Lower leg skin (tissue), 4 donors: Measurements from ENCODE around the gene AP1B1. TPM values are rescaled to one million over a fixed set of nuclear protein-coding genes. Genes with fewer than 3 reads are reported as not detected.
A peak's percentile ranks its signal among the peaks of the same experiment; 100 is the strongest.

Experiments
- DNase-seq, 2 donors: peaks; one replicate each; pipeline ENCODE4 v3.0.0-alpha.2; 2019; ENCODE audit warnings: low spot score in 2 of 2
- H3K4me3 ChIP-seq: fragments of 200-600 bp; sonication (generic); 2 replicates; pipeline ENCODE4 v1.5.1; 2017; ENCODE audit warnings: mild to moderate bottlenecking, low read depth; ENCODE audit not compliant: poor library complexity, severe bottlenecking
- CTCF ChIP-seq, 3 donors: fragments of 450-650 bp; IDR thresholded peaks; one replicate each; pipeline ENCODE4 v1.5.1; 2016; ENCODE audit warnings: antibody characterized with exemption in 3 of 3, mild to moderate bottlenecking in 3 of 3, moderate library complexity in 2 of 3
- POLR2A ChIP-seq, 2 donors: fragments of 450-650 bp; IDR thresholded peaks; one replicate each; pipeline ENCODE4 v1.6.1; 2016 to 2017; ENCODE audit warnings: antibody characterized with exemption in 2 of 2, mild to moderate bottlenecking in 1 of 2, moderate library complexity in 1 of 2
- WGBS, 2 donors: methylation state at CpG; one replicate each; pipeline ENCODE4 v1.1.5; 2018; 5-methylcytosine and 5-hydroxymethylcytosine counted together
- intact Hi-C: fragments of 100-400 bp; cut with DNase I; formaldehyde crosslinking; loops from one replicate; pipeline ENCODE4 v1.15.0; 2023; ENCODE audit warnings: low total_unique reads
- total RNA-seq, 4 donors: library from RNA; depleted of rRNA; stranded (reverse); fragments of >200 nt; gene quantifications; one replicate each; pipeline ENCODE4 v1.1.0, GENCODE V29; 2016

The AP1B1 gene
- total RNA-seq, 4 donors from 2014 or later = 65.4 to 95.5 (median 79.0) TPM

DNA sequence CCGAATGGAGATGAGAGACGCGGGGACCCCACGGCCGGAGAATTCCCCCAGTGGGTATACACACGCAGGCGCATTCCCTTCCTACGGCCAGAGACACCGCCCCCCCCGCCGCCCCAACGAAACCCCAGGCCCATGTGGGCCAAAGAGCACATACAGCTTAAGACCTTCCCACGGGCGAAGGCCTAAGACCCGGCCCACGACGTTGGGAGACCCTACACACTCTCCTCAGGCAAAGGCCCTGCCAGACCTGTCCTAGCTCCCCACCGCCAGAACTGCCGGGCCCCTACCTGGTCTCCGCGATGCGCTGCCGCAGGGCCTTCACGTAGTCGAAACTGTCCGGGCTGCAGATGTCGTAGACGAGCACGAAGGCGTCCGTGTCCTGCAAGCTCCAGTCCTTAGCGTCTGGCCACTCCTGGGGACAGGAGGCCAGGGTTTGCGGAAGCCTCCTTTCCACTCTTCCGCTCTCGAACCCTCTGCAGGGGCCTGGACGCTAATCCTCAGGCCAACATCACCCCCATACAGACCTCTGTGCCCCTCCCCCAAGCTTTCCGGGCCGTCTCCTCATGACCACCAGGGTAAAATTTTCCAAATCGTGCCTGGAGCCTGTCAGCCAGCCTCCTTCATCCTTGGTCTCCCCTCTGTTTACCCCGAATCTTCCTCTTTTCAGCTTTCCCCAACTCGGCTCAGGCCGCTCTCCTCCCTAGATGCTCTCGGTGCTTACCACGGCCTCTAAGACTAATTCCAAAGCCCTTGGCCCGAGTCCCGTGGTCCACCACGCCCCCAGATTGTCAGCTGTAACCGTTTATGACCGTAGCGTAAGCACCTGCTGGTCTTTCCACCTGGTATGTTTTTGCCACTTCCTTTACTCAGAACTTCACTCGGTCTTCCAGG lies 74.5 kb downstream of the AP1B1 start:
- TF ChIP-seq POLR2A (IDR thresholded peaks at IDR 0.05) = no peak
- no peak for TF ChIP-seq CTCF (IDR thresholded peaks at IDR 0.05)
- no peak for DNase-seq
- WGBS, 2 donors = 19 to 20% methylated on average over 33 to 34 of the region's 51 CpGs
- intact Hi-C loops = no loop called here
- H3K4me3 ChIP-seq = no peak overlapping the region

DNA sequence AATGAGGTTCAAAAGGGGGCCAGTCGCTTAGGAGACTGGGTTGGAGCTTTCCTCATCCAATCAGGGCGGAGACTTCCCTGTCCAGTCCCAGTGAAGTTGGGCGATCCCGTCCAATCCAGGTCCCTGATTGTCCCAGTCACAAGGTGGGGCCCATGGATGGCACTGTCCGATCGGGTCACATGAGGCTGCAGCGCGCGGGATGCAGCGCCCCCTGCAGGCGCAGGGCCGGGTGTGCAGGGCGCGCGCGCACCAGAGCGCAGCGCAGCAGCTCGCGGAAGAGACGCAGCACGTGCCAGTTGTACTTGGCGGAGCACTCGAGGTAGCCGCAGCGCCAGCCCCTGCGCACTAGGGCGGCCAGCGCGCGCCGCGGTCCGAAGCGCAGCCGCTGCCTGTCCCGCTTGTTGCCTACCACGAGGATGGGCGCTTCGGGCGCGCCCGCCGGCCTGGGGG lies 75.2 kb downstream of the AP1B1 start:
- WGBS, 2 donors = 16 to 21% methylated on average over 5 to 42 of the region's 44 CpGs
- no peak for DNase-seq
- TF ChIP-seq POLR2A (IDR thresholded peaks at IDR 0.05) = no peak
- TF ChIP-seq CTCF (IDR thresholded peaks at IDR 0.05) = no peak
- H3K4me3 ChIP-seq = no peak overlapping the region
- intact Hi-C loops = no loop called here

DNA sequence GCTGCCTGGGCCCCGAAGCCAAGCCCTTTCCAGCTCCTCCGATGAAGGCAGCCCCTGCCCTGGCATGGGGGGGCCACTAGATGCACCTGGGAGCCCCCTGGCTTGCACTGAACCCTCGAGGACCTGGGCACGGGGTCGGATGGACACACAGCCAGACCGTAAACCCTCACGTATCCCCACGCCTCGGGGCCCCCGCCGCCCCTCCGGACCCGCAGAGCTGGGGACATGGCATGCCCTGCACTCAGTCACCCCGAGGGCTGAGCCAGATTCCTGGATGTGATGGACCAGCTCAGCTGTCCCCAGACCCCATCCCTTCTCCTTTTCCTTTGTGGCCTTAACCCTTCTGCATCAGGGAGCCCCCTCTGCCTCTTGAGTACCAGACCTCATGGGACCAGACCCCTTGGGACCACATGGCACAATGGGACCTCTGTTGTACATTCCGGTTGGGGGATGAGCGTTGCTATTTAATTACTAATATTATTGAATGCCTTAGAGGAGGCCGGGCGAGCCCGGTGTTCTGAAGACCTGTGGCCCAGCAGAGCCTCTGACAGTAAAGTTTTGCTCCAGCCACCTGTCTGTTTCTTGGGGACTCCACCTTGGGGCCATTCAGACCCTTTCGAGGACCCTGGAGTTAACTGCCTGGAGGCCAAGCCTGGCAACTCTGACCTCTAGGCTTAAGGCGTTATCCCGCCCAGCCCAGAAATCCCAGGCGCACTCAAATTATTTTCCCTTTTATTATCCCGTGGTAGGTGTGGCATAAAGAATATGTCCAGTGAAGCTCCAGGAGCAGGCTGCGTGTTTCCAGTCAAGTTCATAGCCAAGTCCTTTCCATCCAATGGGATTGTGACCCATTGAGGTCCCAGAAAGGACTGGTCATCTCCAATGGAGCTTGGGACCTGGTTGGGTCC lies 75.9 kb downstream of the AP1B1 start:
- intact Hi-C loops = no loop called here

DNA sequence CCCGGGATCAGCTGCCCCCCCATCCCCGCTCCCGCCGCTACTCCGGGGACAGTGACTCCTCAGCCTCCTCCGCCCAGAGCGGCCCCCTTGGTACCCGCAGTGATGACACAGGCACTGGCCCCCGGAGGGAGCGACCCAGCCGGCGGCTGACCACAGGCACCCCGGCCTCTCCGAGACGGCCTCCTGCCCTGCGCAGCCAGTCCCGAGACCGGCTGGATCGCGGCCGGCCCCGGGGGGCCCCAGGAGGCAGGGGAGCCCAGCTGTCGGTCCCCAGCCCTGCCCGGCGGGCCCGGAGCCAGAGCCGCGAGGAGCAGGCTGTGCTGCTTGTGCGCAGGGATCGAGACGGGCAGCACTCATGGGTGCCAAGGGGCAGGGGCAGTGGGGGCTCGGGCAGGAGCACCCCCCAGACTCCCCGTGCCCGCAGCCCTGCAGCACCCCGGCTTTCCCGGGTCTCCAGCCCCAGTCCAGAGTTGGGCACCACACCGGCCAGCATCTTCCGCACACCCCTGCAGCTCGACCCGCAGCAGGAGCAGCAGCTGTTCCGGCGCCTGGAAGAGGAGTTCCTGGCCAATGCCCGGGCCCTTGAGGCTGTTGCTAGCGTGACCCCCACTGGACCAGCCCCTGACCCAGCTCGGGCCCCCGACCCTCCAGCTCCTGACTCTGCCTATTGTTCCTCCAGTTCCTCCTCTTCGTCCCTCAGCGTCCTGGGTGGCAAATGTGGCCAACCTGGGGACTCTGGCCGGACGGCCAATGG lies 76.7 kb downstream of the AP1B1 start:
- H3K4me3 ChIP-seq = no peak overlapping the region
- TF ChIP-seq CTCF (IDR thresholded peaks at IDR 0.05) = no peak
- TF ChIP-seq POLR2A (IDR thresholded peaks at IDR 0.05) = no peak
- DNase-seq = peak in 1 of 2 donors; percentile 92
- WGBS, 2 donors = 37 to 45% methylated on average over 15 to 20 of the region's 50 CpGs
- intact Hi-C loops = no loop called here

More for the DNA sequence above, 75.9 kb downstream of the AP1B1 start:
- no peak overlapping the region for H3K4me3 ChIP-seq
- TF ChIP-seq CTCF (IDR thresholded peaks at IDR 0.05) = no peak
- TF ChIP-seq POLR2A (IDR thresholded peaks at IDR 0.05) = no peak
- DNase-seq = peak in 1 of 2 donors; percentile 83
- WGBS, 2 donors = 80 to 86% methylated on average over 25 of the region's 25 CpGs

DNA sequence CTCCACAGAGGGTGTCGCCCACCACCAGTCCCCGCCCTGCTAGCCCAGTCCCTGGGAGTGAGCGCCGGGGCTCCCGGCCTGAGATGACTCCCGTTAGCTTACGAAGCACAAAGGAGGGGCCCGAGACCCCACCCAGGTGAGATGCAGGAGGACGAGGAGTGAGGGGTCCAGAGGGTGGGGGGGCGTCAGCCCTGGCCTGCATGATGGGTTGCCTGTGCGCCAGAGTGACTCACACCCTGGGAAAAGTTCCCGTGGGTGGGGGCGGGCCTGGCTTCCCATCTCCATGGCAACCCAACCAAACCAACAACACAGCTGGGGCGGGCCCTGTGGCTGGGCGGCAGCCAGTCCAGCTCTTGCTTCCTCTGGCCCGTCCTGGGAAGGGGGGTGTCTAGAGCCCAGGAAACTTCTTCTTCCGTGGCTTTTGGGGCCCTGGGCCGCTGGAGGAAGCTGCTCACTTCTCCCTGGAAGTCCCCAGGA lies 77.5 kb downstream of the AP1B1 start:
- WGBS, 2 donors = 0 to 7% methylated on average over 7 to 14 of the region's 18 CpGs
- no peak overlapping the region for H3K4me3 ChIP-seq
- TF ChIP-seq CTCF (IDR thresholded peaks at IDR 0.05) (no peak), POLR2A (IDR thresholded peaks at IDR 0.05) (no peak)
- peak; percentile 96 to 100 for DNase-seq
- intact Hi-C loops = no loop called here
